K562 (cell line): ENCODE data around the gene MYO1F. TPM values are rescaled to one million over a fixed set of nuclear protein-coding genes. Genes with fewer than 3 reads are reported as not detected.

Experiments used
- ARID1B ChIP-seq: fragments of 450-650 bp; IDR thresholded peaks from 2 replicates; pipeline ENCODE4 v1.6.1; 2016; ENCODE audit warnings: antibody characterized with exemption, mild to moderate bottlenecking, inconsistent platforms
- ATF3 ChIP-seq, 2 experiments: fragments of 450-650 bp in 1 of 2; sonication (generic) in 1 of 2; formaldehyde crosslinking in 1 of 2; IDR thresholded peaks in 1 of 2; conservative IDR thresholded peaks in 1 of 2; 2 replicates each; pipeline versions ENCODE4 v1.6.1 to v1.8.1; 2016 to 2023; ENCODE audit warnings: mild to moderate bottlenecking in 2 of 2, moderate library complexity in 2 of 2, inconsistent platforms in 1 of 2, missing genetic modification reagents in 1 of 2
- BRD9 ChIP-seq: fragments of 450-650 bp; IDR thresholded peaks from 2 replicates; pipeline ENCODE4 v1.6.1; 2018; ENCODE audit warnings: low read depth; ENCODE audit not compliant: partially characterized antibody
- CBFA2T3 ChIP-seq: fragments of 450-650 bp; IDR thresholded peaks from 2 replicates; pipeline ENCODE4 v1.6.1; 2017
- CGGBP1 ChIP-seq: fragments of 250-450 bp; sonication (Bioruptor Pico); IDR thresholded peaks from 2 replicates; pipeline ENCODE4 v1.9.0; 2021; ENCODE audit warnings: mild to moderate bottlenecking
- CREBBP ChIP-seq: IDR thresholded peaks from one replicate; pipeline ENCODE4 v1.6.1; 2012; ENCODE audit warnings: low read depth, mild to moderate bottlenecking, control low read depth, inconsistent platforms, low read length
- CXXC5 ChIP-seq: fragments of 250-450 bp; sonication (Bioruptor Pico); IDR thresholded peaks from 2 replicates; pipeline ENCODE4 v1.8.0; 2022; ENCODE audit warnings: inconsistent platforms, mild to moderate bottlenecking, moderate library complexity
- ELK3 ChIP-seq: fragments of 450-650 bp; formaldehyde crosslinking; IDR thresholded peaks from 2 replicates; pipeline ENCODE4 v1.4.0; 2020; ENCODE audit warnings: mild to moderate bottlenecking
- FOXJ2 ChIP-seq: fragments of 200-800 bp; sonication (Bioruptor generic); IDR thresholded peaks from 2 replicates; pipeline ENCODE4 v1.6.1; 2016; ENCODE audit warnings: missing genetic modification characterization, missing compliant biosample characterization
- GTF2E2 ChIP-seq: fragments of 200-800 bp; sonication (Bioruptor generic); IDR thresholded peaks from 2 replicates; pipeline ENCODE4 v1.6.1; 2016; ENCODE audit warnings: missing genetic modification characterization, missing compliant biosample characterization
- KLF1 ChIP-seq: fragments of 450-650 bp; IDR thresholded peaks from 2 replicates; pipeline ENCODE4 v1.6.1; 2016; ENCODE audit warnings: missing genetic modification characterization, missing compliant biosample characterization
- MYC ChIP-seq, 2 experiments: fragments of 250-450 bp in 1 of 2; sonication (Bioruptor Pico) in 1 of 2; IDR thresholded peaks; 2 replicates each; pipeline versions ENCODE4 v1.5.1 to v1.6.1; 2012 to 2021; ENCODE audit warnings: low read depth in 2 of 2, borderline replicate concordance in 1 of 2, improper control_type of control experiment in 1 of 2, low read length in 1 of 2, mild to moderate bottlenecking in 1 of 2, moderate library complexity in 1 of 2
- NCOA4 ChIP-seq: fragments of 450-650 bp; IDR thresholded peaks from 2 replicates; pipeline ENCODE4 v1.6.1; 2018; ENCODE audit warnings: mild to moderate bottlenecking; ENCODE audit not compliant: partially characterized antibody
- PCBP1 ChIP-seq: fragments of 200-400 bp; formaldehyde crosslinking; IDR thresholded peaks from 2 replicates; pipeline ENCODE4 v1.6.1; 2018; ENCODE audit warnings: mild to moderate bottlenecking, low read depth, low read length; ENCODE audit not compliant: poor library complexity, severe bottlenecking
- PPARD ChIP-seq: fragments of 250-450 bp; sonication (Bioruptor Pico); IDR thresholded peaks from 2 replicates; pipeline ENCODE4 v1.8.0; 2022; ENCODE audit warnings: inconsistent platforms, mild to moderate bottlenecking, moderate library complexity
- RNF2 ChIP-seq: sonication (generic); IDR thresholded peaks from 2 replicates; pipeline ENCODE4 v1.6.1; 2016
- SMARCA4 ChIP-seq: fragments of 450-650 bp; IDR thresholded peaks from 2 replicates; pipeline ENCODE4 v1.6.1; 2016
- SMARCE1 ChIP-seq: fragments of 450-650 bp; IDR thresholded peaks from 2 replicates; pipeline ENCODE4 v1.7.1; 2016; ENCODE audit warnings: mild to moderate bottlenecking
- STAT5A ChIP-seq: IDR thresholded peaks from 2 replicates; pipeline ENCODE4 v1.6.1; 2012; ENCODE audit warnings: low read length, inconsistent platforms, borderline replicate concordance
- ZNF584 ChIP-seq: fragments of 200-800 bp; sonication (Bioruptor generic); IDR thresholded peaks from 2 replicates; pipeline ENCODE4 v1.6.1; 2016; ENCODE audit warnings: low read depth, mild to moderate bottlenecking, missing genetic modification characterization, missing compliant biosample characterization
- ZNF780A ChIP-seq: fragments of 250-450 bp; sonication (Bioruptor Pico); IDR thresholded peaks from 2 replicates; pipeline ENCODE4 v1.5.0; 2021; ENCODE audit warnings: mild to moderate bottlenecking
- polyA plus RNA-seq, 8 experiments: library from polyadenylated mRNA; depleted of rRNA in 4 of 8; stranded (reverse) in 5 of 8; unstranded in 3 of 8; fragments of >200 nt; fragmentation: Nextera tagmentation in 2 of 8; fragmentation: Illumina TruSeq in 1 of 8; extraction: Ambion mirVana in 2 of 8; extraction: Trizol in 1 of 8; gene quantifications; 2 replicates each; pipeline versions ENCODE4 v1.2.1 to v1.2.3, GENCODE V29; 2011 to 2014; ENCODE audit warnings: inconsistent platforms in 1 of 8, missing spikeins in 1 of 8
- total RNA-seq, 7 experiments: library from RNA; depleted of rRNA in 6 of 7; stranded (reverse); fragments of >200 nt in 6 of 7; fragmentation: Illumina TruSeq in 2 of 7; extraction: Trizol in 2 of 7; gene quantifications; 2 replicates each; pipeline versions ENCODE4 v1.2.1 to v1.2.3, GENCODE V29; 2011 to 2021; ENCODE audit warnings: low replicate concordance in 1 of 7
- TF ChIP-seq, protein P1 (sequence below), 2 experiments: fragments of 450-650 bp in 1 of 2; sonication (generic) in 1 of 2; formaldehyde crosslinking; conservative IDR thresholded peaks; 2 replicates each; pipeline versions ENCODE4 v1.4.0 to v1.8.1; 2020 to 2022; ENCODE audit warnings: mild to moderate bottlenecking in 1 of 2, missing genetic modification reagents in 1 of 2
- TF ChIP-seq, protein P2 (sequence below): fragments of 150-350 bp; conservative IDR thresholded peaks from 2 replicates; pipeline ENCODE4 v1.6.1; 2014; ENCODE audit warnings: low read length

Gene MYO1F
- total and polyA plus RNA-seq, 9 of the 15 experiments (the other 6 are each of a cell fraction or from before 2014, with no cell fraction given), result 0.78 to 9.4 (median 4.3) TPM

DNA sequence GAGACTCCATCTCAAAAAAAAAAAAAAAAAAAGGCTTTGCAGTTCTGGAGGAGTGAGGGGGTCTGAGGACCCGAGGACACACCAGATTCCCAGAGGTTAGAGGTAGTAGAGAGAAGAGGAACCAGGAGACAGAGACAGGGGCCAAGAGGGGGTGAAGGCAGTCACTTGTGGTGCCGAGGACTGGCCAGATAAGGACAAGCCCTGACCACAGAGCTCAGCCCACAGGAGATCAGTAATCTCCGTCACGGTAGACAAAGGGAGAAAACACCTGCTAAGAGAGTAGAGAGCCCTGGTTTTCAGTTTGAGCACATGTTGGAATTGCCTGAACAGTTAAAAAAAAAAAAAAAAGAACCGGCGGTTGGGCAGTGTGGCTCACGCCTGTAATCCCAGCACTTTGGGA, 73.1 kb downstream of the MYO1F start (continued):
- TF ChIP-seq ZNF780A (CRISPR knock-in tag), result no peak
- no peak for TF ChIP-seq BRD9
- TF ChIP-seq KLF1 (tag), result no peak
- TF ChIP-seq, protein P1, sequence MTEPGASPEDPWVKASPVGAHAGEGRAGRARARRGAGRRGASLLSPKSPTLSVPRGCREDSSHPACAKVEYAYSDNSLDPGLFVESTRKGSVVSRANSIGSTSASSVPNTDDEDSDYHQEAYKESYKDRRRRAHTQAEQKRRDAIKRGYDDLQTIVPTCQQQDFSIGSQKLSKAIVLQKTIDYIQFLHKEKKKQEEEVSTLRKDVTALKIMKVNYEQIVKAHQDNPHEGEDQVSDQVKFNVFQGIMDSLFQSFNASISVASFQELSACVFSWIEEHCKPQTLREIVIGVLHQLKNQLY (CRISPR knock-in tag; conservative IDR thresholded peaks at IDR 0.05), result no peak
- peak; percentile 72; the same call in 1 of the 2 replicates for TF ChIP-seq SMARCE1
- TF ChIP-seq ZNF584 (CRISPR knock-in tag), result no peak
- TF ChIP-seq SMARCA4, result peak; percentile 47; the same call in 1 of the 2 replicates
- peak; percentile 66 for TF ChIP-seq CBFA2T3
- TF ChIP-seq ATF3 (IDR thresholded peaks at IDR 0.05), result no peak
- TF ChIP-seq ATF3 (CRISPR knock-in tag; conservative IDR thresholded peaks at IDR 0.05), result no peak
- peak; percentile 65 for TF ChIP-seq CXXC5
- no peak for TF ChIP-seq FOXJ2 (tag)
- TF ChIP-seq CGGBP1 (CRISPR knock-in tag), result no peak
- TF ChIP-seq, protein P2, sequence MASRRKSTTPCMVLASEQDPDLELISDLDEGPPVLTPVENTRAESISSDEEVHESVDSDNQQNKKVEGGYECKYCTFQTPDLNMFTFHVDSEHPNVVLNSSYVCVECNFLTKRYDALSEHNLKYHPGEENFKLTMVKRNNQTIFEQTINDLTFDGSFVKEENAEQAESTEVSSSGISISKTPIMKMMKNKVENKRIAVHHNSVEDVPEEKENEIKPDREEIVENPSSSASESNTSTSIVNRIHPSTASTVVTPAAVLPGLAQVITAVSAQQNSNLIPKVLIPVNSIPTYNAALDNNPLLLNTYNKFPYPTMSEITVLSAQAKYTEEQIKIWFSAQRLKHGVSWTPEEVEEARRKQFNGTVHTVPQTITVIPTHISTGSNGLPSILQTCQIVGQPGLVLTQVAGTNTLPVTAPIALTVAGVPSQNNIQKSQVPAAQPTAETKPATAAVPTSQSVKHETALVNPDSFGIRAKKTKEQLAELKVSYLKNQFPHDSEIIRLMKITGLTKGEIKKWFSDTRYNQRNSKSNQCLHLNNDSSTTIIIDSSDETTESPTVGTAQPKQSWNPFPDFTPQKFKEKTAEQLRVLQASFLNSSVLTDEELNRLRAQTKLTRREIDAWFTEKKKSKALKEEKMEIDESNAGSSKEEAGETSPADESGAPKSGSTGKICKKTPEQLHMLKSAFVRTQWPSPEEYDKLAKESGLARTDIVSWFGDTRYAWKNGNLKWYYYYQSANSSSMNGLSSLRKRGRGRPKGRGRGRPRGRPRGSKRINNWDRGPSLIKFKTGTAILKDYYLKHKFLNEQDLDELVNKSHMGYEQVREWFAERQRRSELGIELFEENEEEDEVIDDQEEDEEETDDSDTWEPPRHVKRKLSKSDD, result no peak
- no peak for TF ChIP-seq STAT5A
- TF ChIP-seq RNF2, result peak; percentile 29; the same call in 1 of the 2 replicates
- TF ChIP-seq GTF2E2 (tag), result no peak
- TF ChIP-seq NCOA4, result no peak
- no peak for TF ChIP-seq PPARD (CRISPR knock-in tag)
- TF ChIP-seq MYC (IDR thresholded peaks at IDR 0.05; ENCODE audit: low read depth, low read length), result peak; percentile 51; the same call in 1 of the 2 replicates
- TF ChIP-seq MYC (CRISPR knock-in tag; IDR thresholded peaks at IDR 0.05; ENCODE audit: borderline replicate concordance, low read depth), result no peak
- no peak for TF ChIP-seq PCBP1
- no peak for TF ChIP-seq CREBBP
- no peak for TF ChIP-seq ELK3
- TF ChIP-seq ARID1B, result peak; percentile 68
